ENCODE data around the gene DHX32. TPM values are rescaled to one million over a fixed set of nuclear protein-coding genes. Genes with fewer than 3 reads are reported as not detected.
"Not testable (repeated sequence)": the region's sequence is repeated elsewhere in the genome, so short reads cannot be mapped to it uniquely, and the experiment has no call there.

Gene DHX32
- total RNA-seq, 1 donor from 2014 or later, result 46.4 TPM

GRCh38 chr10:125916977-125917376, 35.9 kb upstream of the DHX32 start:
- H3K9me3 ChIP-seq (replicated peaks), result no peaks in the 10 kb centered on the region
- no peaks in the 10 kb centered on the region for H3K4me1 ChIP-seq
- no peak for DNase-seq
- H3K27ac ChIP-seq (replicated peaks), result no peak overlapping the region
- no peak for TF ChIP-seq CTCF (IDR thresholded peaks at IDR 0.05; ENCODE audit: borderline replicate concordance)
- no peaks in the 10 kb centered on the region for H3K27me3 ChIP-seq (ENCODE audit: low read depth)
- no peaks in the 10 kb centered on the region for H3K36me3 ChIP-seq
- intact Hi-C loops (cut with micrococcal nuclease), result no loop called here
- H3K4me3 ChIP-seq, result no peak overlapping the region

GRCh38 chr10:125913277-125913676, 32.2 kb upstream of the DHX32 start:
- H3K27me3 ChIP-seq (ENCODE audit: low read depth); H3K4me1 ChIP-seq; H3K27ac ChIP-seq (replicated peaks); intact Hi-C loops (cut with micrococcal nuclease); H3K9me3 ChIP-seq (replicated peaks); H3K36me3 ChIP-seq; H3K4me3 ChIP-seq; DNase-seq: not testable (repeated sequence)

GRCh38 chr10:125911990-125912389, 30.9 kb upstream of the DHX32 start:
- intact Hi-C loops (cut with micrococcal nuclease), result no loop called here

GRCh38 chr10:125911145-125911544, 30.1 kb upstream of the DHX32 start:
- H3K4me1 ChIP-seq, result peaks cover under 1% of the 10 kb centered on the region
- no peaks in the 10 kb centered on the region for H3K36me3 ChIP-seq
- no peaks in the 10 kb centered on the region for H3K27me3 ChIP-seq (ENCODE audit: low read depth)
- no peak for TF ChIP-seq CTCF (IDR thresholded peaks at IDR 0.05; ENCODE audit: borderline replicate concordance)
- DNase-seq, result no peak
- H3K9me3 ChIP-seq (replicated peaks), result no peaks in the 10 kb centered on the region
- H3K27ac ChIP-seq (replicated peaks), result no peak overlapping the region
- intact Hi-C loops (cut with micrococcal nuclease), result no loop called here
- H3K4me3 ChIP-seq, result no peak overlapping the region

More at GRCh38 chr10:125911990-125912389, 30.9 kb upstream of the DHX32 start:
- H3K36me3 ChIP-seq, result no peaks in the 10 kb centered on the region
- H3K27me3 ChIP-seq (ENCODE audit: low read depth), result no peaks in the 10 kb centered on the region
- no peak for DNase-seq
- H3K4me1 ChIP-seq, result no peaks in the 10 kb centered on the region
- no peak for TF ChIP-seq CTCF (IDR thresholded peaks at IDR 0.05; ENCODE audit: borderline replicate concordance)
- no peak overlapping the region for H3K4me3 ChIP-seq
- no peak overlapping the region for H3K27ac ChIP-seq (replicated peaks)
- H3K9me3 ChIP-seq (replicated peaks), result no peaks in the 10 kb centered on the region

- DNase-seq; H3K36me3 ChIP-seq; H3K9me3 ChIP-seq (replicated peaks); H3K4me1 ChIP-seq; intact Hi-C loops (cut with micrococcal nuclease); H3K27me3 ChIP-seq (ENCODE audit: low read depth); H3K4me3 ChIP-seq; H3K27ac ChIP-seq (replicated peaks): not testable (repeated sequence)
These were observed 28.4 kb upstream of the DHX32 start for GRCh38 chr10:125909491-125909890.

GRCh38 chr10:125908813-125909212, 27.7 kb upstream of the DHX32 start:
- H3K36me3 ChIP-seq; H3K27ac ChIP-seq (replicated peaks); intact Hi-C loops (cut with micrococcal nuclease); H3K9me3 ChIP-seq (replicated peaks); H3K4me1 ChIP-seq; H3K4me3 ChIP-seq; DNase-seq; H3K27me3 ChIP-seq (ENCODE audit: low read depth): not testable (repeated sequence)

- H3K4me1 ChIP-seq; H3K36me3 ChIP-seq; intact Hi-C loops (cut with micrococcal nuclease); H3K4me3 ChIP-seq; H3K27ac ChIP-seq (replicated peaks); H3K9me3 ChIP-seq (replicated peaks); H3K27me3 ChIP-seq (ENCODE audit: low read depth); DNase-seq: not testable (repeated sequence)
These were observed 26.5 kb upstream of the DHX32 start for GRCh38 chr10:125907598-125907997.

- H3K4me3 ChIP-seq; H3K4me1 ChIP-seq; H3K36me3 ChIP-seq; intact Hi-C loops (cut with micrococcal nuclease); H3K27me3 ChIP-seq (ENCODE audit: low read depth); DNase-seq; H3K9me3 ChIP-seq (replicated peaks): not testable (repeated sequence)
- peak overlapping the region; percentile 23 for H3K27ac ChIP-seq (replicated peaks)
These were observed 24.2 kb upstream of the DHX32 start for GRCh38 chr10:125905069-125905994.

- H3K4me1 ChIP-seq; intact Hi-C loops (cut with micrococcal nuclease); H3K27ac ChIP-seq (replicated peaks); H3K36me3 ChIP-seq; H3K9me3 ChIP-seq (replicated peaks); H3K27me3 ChIP-seq (ENCODE audit: low read depth); DNase-seq; H3K4me3 ChIP-seq: not testable (repeated sequence)
These were observed 22.1 kb upstream of the DHX32 start for GRCh38 chr10:125903135-125903640.

- intact Hi-C loops (cut with micrococcal nuclease); DNase-seq; H3K27ac ChIP-seq (replicated peaks); H3K27me3 ChIP-seq (ENCODE audit: low read depth); H3K36me3 ChIP-seq; H3K4me3 ChIP-seq; H3K9me3 ChIP-seq (replicated peaks): not testable (repeated sequence)
- peaks cover 14% of the 10 kb centered on the region for H3K4me1 ChIP-seq
These were observed 19.9 kb upstream of the DHX32 start for GRCh38 chr10:125900963-125901362.

- H3K36me3 ChIP-seq; intact Hi-C loops (cut with micrococcal nuclease); H3K9me3 ChIP-seq (replicated peaks); H3K27me3 ChIP-seq (ENCODE audit: low read depth); H3K27ac ChIP-seq (replicated peaks); DNase-seq: not testable (repeated sequence)
- Histone ChIP-seq H3K4me3 (peak overlapping the region; percentile 99), H3K4me1 (peaks cover 42% of the 10 kb centered on the region)
These were observed 16.2 kb upstream of the DHX32 start for GRCh38 chr10:125897317-125897716.
